ENCODE measurements around the gene HMGXB4.

- TF ChIP-seq CTCF (IDR thresholded peaks at IDR 0.05; ENCODE audit: borderline replicate concordance, extremely low read depth, low read length, poor library complexity, severe bottlenecking) (no peak), EZH2 (IDR thresholded peaks at IDR 0.05; ENCODE audit: borderline replicate concordance, low read depth, low read length, severe bottlenecking) (no peak)
These were observed 42.3 kb upstream of the HMGXB4 start for GRCh38 chr22:35214968-35215367.

Data from DND-41 (cell line).